Measurements from ENCODE around the gene DCTN1. TPM values are rescaled to one million over a fixed set of nuclear protein-coding genes. Genes with fewer than 3 reads are reported as not detected.
"Not testable (repeated sequence)": the region's sequence is repeated elsewhere in the genome, so short reads cannot be mapped to it uniquely, and the experiment has no call there.

Gene DCTN1
- total RNA-seq, 1 experiment from 2014 or later: 95.0 TPM

DNA sequence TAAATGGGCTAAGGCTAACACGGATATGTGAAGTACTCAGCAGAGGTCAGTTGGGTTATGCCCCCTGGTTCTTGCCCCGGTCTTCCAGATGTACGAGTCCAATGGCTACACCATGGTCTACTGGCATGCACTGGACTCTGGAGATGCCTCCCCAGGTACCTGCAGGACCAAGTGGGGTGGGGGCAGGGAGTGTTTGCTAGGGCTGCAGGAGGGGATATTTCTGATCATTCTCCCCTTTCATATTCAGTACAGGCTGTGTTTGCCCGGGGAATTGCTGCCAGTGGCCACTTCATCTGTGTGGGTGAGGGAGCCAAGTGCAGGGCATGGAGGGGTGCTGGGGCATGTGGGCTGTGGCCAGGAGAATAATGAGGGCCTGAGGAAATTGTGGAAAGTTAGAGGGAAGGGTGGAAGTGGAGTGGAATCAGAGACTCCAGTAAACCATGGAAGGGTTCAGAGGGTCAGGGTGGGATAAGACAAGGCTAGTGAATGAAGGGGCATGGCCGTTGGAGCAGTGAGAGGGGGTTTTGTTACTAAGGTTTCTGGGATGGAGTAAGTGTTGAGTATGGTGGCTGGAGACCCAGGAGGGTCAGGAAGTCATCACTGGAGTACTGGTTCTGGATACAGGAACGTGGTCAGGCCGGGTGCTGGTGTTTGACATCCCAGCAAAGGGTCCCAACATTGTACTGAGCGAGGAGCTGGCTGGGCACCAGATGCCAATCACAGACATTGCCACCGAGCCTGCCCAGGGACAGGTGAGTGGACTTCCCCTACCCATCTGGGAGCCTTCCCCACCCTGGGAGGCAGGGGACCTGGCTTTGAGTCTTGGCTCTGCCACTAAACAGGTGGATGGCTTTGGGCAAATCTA lies 43.4 kb upstream of the DCTN1 start:
- Histone ChIP-seq H3K36me3 (ENCODE audit: insufficient read depth, low read length) (peaks cover 15% of the 10 kb centered on the region), H2AFZ (ENCODE audit: low read length) (no peak overlapping the region), H3K9me3 (ENCODE audit: low read length) (no peaks in the 10 kb centered on the region), H3K27ac (ENCODE audit: low read length) (peak overlapping the region; percentile 23; the same call in 1 of the 2 replicates), H4K20me1 (ENCODE audit: insufficient read depth, low read depth, low read length) (no peaks in the 10 kb centered on the region), H3K4me1 (ENCODE audit: low read length) (peaks cover 48% of the 10 kb centered on the region), H3K9me2 (replicated peaks; ENCODE audit: insufficient read depth, low read length) (no peaks in the 10 kb centered on the region), H3K4me2 (ENCODE audit: low read depth, low read length, poor library complexity, severe bottlenecking) (peak overlapping the region; percentile 91), H3K9ac (ENCODE audit: low read length) (peak overlapping the region; percentile 86), H3K27me3 (ENCODE audit: low read length) (no peaks in the 10 kb centered on the region), H3K4me3 (ENCODE audit: low read length) (peak overlapping the region; percentile 84; the same call in 1 of the 2 replicates), H3K79me2 (ENCODE audit: low read length) (peaks cover 19% of the 10 kb centered on the region)
- DNase-seq: no peak

DNA sequence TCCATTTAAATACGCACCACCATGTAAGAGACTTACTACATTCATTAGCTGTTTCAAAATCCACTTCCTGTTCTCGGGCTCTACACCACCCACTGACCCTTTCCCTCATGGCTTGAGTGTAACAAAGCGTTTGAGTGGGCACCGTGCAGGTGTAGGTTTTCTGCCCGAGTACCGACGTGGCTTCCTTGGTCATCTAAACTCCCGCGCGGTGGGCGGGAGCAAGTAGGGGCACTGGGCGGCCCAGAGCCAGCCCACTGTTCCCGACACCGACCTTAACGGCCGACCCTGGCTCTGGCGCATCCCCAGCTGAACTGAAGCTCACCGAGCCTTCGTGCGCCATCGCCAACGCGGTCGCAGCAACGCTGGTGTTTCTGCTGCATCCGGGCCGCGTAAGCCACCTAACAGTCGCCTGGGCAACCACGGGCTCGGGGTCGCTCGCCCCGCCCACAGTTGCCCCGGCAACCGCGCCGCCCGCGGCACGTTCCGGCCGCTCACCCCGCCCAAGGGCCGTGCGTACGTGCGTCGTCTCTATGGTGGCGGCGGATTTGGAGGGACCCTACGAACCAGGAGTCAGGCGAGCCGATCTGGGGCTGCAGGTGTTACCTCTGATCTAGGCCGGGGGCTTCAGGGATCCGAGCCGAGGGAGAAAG lies 41.2 kb upstream of the DCTN1 start, which contains the start of the genes C2orf81 and WDR54:
C2orf81 (minus strand) TSS at position 399 of the 650 bp plus-strand sequence; CDS start at position 340, 59 bp downstream.
WDR54 (plus strand) TSS at position 510 of the 650 bp plus-strand sequence. CDS start 424 bp downstream, outside the sequence.
- Histone ChIP-seq H4K20me1 (ENCODE audit: insufficient read depth, low read depth, low read length) (no peaks in the 10 kb centered on the region), H3K79me2 (ENCODE audit: low read length) (peaks cover 19% of the 10 kb centered on the region), H3K9me3 (ENCODE audit: low read length) (no peaks in the 10 kb centered on the region), H3K4me3 (ENCODE audit: low read length) (peak within 1 kb of the TSS; percentile 84), H3K9me2 (replicated peaks; ENCODE audit: insufficient read depth, low read length) (no peaks in the 10 kb centered on the region), H3K4me2 (ENCODE audit: low read depth, low read length, poor library complexity, severe bottlenecking) (peak within 1 kb of the TSS; percentile 91), H3K27ac (ENCODE audit: low read length) (peak within 1 kb of the TSS; percentile 72), H3K27me3 (ENCODE audit: low read length) (no peaks in the 10 kb centered on the region), H3K4me1 (ENCODE audit: low read length) (peaks cover 48% of the 10 kb centered on the region), H2AFZ (ENCODE audit: low read length) (peak within 1 kb of the TSS; percentile 63), H3K36me3 (ENCODE audit: insufficient read depth, low read length) (peaks cover 8% of the 10 kb centered on the region; the same call in 1 of the 2 replicates), H3K9ac (ENCODE audit: low read length) (peak within 1 kb of the TSS; percentile 86)
- DNase-seq: peak; percentile 100

DNA sequence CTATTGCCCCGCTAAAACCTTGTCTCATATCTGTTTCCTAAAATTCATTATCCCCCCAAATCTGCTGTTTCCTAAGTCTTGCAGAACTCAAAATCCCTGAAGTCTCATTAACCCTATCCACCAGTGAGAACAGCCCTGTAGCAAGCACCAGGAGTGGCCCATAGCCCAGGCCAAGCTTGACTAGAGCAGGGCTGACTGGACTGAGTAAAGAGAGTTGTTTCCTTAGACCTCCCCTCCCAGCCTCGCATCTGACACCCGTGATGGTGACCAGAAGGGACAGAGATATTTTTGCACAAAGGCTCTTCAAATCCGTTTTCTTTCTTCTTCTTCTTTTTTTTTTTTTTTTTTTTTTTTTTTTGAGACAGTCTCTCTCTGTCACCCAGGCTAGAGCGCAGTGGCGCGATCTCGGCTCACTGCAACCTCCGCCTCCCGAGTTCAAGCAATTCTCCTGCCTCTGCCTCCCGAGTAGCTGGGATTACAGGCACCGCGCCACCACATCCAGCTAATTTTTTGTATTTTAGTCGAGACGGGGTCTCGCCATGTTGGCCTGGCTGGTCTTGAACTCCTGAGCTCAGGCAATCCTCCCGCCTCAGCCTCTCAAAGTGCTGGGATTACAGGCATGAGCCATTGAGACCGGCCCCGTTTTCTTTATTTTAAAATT lies 40.5 kb upstream of the DCTN1 start:
- Histone ChIP-seq H3K9ac (ENCODE audit: low read length) (peak overlapping the region; percentile 86), H3K79me2 (ENCODE audit: low read length) (peaks cover 19% of the 10 kb centered on the region), H3K27ac (ENCODE audit: low read length) (peak overlapping the region; percentile 72), H3K4me1 (ENCODE audit: low read length) (peaks cover 48% of the 10 kb centered on the region), H3K4me2 (ENCODE audit: low read depth, low read length, poor library complexity, severe bottlenecking) (peak overlapping the region; percentile 91), H3K4me3 (ENCODE audit: low read length) (peak overlapping the region; percentile 84)
- H3K36me3 ChIP-seq (ENCODE audit: insufficient read depth, low read length); H3K27me3 ChIP-seq (ENCODE audit: low read length); DNase-seq; H3K9me2 ChIP-seq (replicated peaks; ENCODE audit: insufficient read depth, low read length); H3K9me3 ChIP-seq (ENCODE audit: low read length); H4K20me1 ChIP-seq (ENCODE audit: insufficient read depth, low read depth, low read length); H2AFZ ChIP-seq (ENCODE audit: low read length): not testable (repeated sequence)

DNA sequence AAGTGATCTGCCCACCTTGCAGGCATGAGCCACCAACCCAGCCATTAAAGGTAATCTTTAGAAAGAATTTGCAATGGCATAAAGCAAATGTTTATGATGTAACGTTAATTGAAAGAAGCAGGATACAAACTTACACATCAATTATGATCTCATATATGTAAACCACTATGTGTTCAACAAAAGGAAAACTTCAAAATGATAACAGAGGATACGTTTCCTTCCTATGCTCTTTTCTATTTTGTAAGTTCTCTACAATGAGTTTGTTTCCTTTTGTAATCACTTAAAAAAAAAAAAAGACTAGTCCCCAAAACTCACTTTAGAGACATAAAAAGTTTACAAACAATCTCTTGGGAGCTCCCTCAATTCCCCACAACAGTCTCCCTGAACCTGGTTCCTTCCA lies 39.9 kb upstream of the DCTN1 start:
- no peaks in the 10 kb centered on the region for H3K9me3 ChIP-seq (ENCODE audit: low read length)
- H3K79me2 ChIP-seq (ENCODE audit: low read length): peaks cover 19% of the 10 kb centered on the region
- H3K9me2 ChIP-seq (replicated peaks; ENCODE audit: insufficient read depth, low read length): no peaks in the 10 kb centered on the region
- H3K27ac ChIP-seq (ENCODE audit: low read length): no peak overlapping the region
- peak overlapping the region; percentile 86 for H3K9ac ChIP-seq (ENCODE audit: low read length)
- H3K4me2 ChIP-seq (ENCODE audit: low read depth, low read length, poor library complexity, severe bottlenecking): peak overlapping the region; percentile 91
- peak overlapping the region; percentile 84 for H3K4me3 ChIP-seq (ENCODE audit: low read length)
- no peak overlapping the region for H2AFZ ChIP-seq (ENCODE audit: low read length)
- peaks cover 48% of the 10 kb centered on the region for H3K4me1 ChIP-seq (ENCODE audit: low read length)
- no peak for DNase-seq
- no peaks in the 10 kb centered on the region for H4K20me1 ChIP-seq (ENCODE audit: insufficient read depth, low read depth, low read length)
- no peaks in the 10 kb centered on the region for H3K27me3 ChIP-seq (ENCODE audit: low read length)
- H3K36me3 ChIP-seq (ENCODE audit: insufficient read depth, low read length): peaks cover 5% of the 10 kb centered on the region; the same call in 1 of the 2 replicates

DNA sequence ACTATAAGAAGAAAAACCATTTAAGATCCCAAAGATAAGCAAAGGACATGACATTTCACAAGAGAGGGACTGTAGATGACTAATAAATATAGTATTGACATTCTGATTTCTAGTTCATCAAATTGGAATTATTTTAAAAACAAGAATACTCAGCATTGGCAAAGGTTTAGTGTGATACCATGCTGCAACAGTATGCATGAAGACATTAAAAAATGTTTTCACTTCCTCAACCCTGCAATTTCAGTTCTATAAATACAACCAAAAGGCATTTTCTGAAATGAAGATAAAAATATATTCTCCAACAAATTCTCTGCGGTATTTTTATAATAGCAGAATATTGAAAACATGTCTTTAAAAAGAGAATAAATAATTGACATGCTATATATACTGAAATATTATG lies 39.2 kb upstream of the DCTN1 start:
- Histone ChIP-seq H3K9me2 (replicated peaks; ENCODE audit: insufficient read depth, low read length) (no peaks in the 10 kb centered on the region), H3K36me3 (ENCODE audit: insufficient read depth, low read length) (no peaks in the 10 kb centered on the region; the same call in 1 of the 2 replicates), H3K79me2 (ENCODE audit: low read length) (peaks cover 19% of the 10 kb centered on the region), H2AFZ (ENCODE audit: low read length) (no peak overlapping the region), H3K9ac (ENCODE audit: low read length) (peak overlapping the region; percentile 6; the same call in 1 of the 2 replicates), H3K4me2 (ENCODE audit: low read depth, low read length, poor library complexity, severe bottlenecking) (peak overlapping the region; percentile 91), H3K27ac (ENCODE audit: low read length) (no peak overlapping the region), H3K9me3 (ENCODE audit: low read length) (no peaks in the 10 kb centered on the region), H3K27me3 (ENCODE audit: low read length) (no peaks in the 10 kb centered on the region), H3K4me1 (ENCODE audit: low read length) (peaks cover 46% of the 10 kb centered on the region), H3K4me3 (ENCODE audit: low read length) (no peak overlapping the region), H4K20me1 (ENCODE audit: insufficient read depth, low read depth, low read length) (no peaks in the 10 kb centered on the region)
- DNase-seq: no peak

DNA sequence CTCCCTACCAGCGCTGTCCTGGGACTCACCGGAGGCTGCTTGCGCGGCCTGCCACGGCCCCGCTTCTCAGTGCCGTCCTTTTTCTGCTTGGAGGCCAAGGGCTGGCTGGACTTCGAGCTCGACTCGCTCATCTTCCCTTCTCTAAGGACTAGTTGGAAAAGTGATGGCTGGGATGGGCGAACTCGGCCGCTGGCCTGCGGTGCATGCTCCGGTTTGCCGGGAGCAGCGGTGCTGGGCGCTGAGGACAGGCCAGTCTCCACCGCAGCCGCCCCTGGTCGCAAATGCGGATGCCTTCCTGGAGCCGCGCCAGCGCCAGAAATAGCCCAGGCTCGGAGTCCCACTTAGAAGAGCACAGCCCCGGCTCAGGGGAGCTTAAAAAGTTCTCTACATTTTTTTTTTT lies 38.2 kb upstream of the DCTN1 start:
- Histone ChIP-seq H3K79me2 (ENCODE audit: low read length) (peaks cover 15% of the 10 kb centered on the region), H3K9me2 (replicated peaks; ENCODE audit: insufficient read depth, low read length) (no peaks in the 10 kb centered on the region), H3K4me3 (ENCODE audit: low read length) (no peak overlapping the region), H3K4me2 (ENCODE audit: low read depth, low read length, poor library complexity, severe bottlenecking) (no peak overlapping the region), H3K27me3 (ENCODE audit: low read length) (no peaks in the 10 kb centered on the region), H2AFZ (ENCODE audit: low read length) (no peak overlapping the region), H3K4me1 (ENCODE audit: low read length) (peaks cover 41% of the 10 kb centered on the region), H3K9ac (ENCODE audit: low read length) (no peak overlapping the region), H4K20me1 (ENCODE audit: insufficient read depth, low read depth, low read length) (no peaks in the 10 kb centered on the region), H3K9me3 (ENCODE audit: low read length) (no peaks in the 10 kb centered on the region), H3K27ac (ENCODE audit: low read length) (no peak overlapping the region), H3K36me3 (ENCODE audit: insufficient read depth, low read length) (no peaks in the 10 kb centered on the region)
- no peak for DNase-seq

DNA sequence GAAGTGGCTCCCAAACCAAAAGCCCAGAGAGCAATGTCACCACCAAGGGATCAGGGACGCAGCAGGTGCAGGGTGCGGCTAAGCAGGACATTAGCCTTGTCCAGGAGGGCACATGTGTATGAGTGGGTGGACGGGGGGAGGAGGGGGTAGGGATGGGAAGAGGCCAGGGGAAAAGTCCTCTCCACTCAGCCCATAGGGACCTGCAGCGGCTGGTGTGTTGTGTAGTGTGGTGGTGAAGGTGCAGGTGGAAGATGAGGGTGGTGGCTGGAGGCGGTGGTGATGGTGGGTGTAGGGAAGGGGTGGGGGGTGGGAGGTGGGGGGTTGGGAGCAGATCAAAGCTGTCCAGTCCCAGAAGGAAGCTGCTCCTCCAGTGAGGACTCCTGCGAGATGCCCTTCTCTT lies 37.7 kb upstream of the DCTN1 start:
- Histone ChIP-seq H3K36me3 (ENCODE audit: insufficient read depth, low read length) (no peaks in the 10 kb centered on the region), H3K4me2 (ENCODE audit: low read depth, low read length, poor library complexity, severe bottlenecking) (no peak overlapping the region), H3K79me2 (ENCODE audit: low read length) (peaks cover 9% of the 10 kb centered on the region), H3K4me1 (ENCODE audit: low read length) (peaks cover 36% of the 10 kb centered on the region), H3K4me3 (ENCODE audit: low read length) (no peak overlapping the region), H4K20me1 (ENCODE audit: insufficient read depth, low read depth, low read length) (no peaks in the 10 kb centered on the region), H2AFZ (ENCODE audit: low read length) (no peak overlapping the region), H3K27ac (ENCODE audit: low read length) (no peak overlapping the region), H3K9ac (ENCODE audit: low read length) (no peak overlapping the region), H3K27me3 (ENCODE audit: low read length) (no peaks in the 10 kb centered on the region), H3K9me2 (replicated peaks; ENCODE audit: insufficient read depth, low read length) (no peaks in the 10 kb centered on the region), H3K9me3 (ENCODE audit: low read length) (no peaks in the 10 kb centered on the region)
- DNase-seq: no peak

DNA sequence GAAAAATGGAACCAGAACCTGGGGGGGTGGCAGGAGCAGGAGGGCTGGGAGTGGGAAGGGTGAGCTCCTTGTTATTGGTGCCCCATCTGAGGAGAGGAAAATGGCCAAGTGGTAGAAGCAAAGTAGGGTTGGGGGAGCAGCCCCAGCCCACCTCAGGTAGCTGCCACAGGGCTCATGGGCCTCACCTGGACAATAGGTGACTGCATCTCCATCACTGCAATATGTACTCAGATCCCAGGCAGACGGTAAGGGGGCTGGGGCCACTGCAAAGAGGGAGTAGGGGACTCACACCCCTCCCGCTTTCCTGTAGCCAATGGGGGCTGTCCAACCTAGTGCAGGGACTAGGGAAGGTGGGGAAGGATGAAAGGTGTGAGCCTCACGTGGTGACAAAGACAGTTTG lies 37.1 kb upstream of the DCTN1 start:
- H3K9ac ChIP-seq (ENCODE audit: low read length): no peak overlapping the region
- no peaks in the 10 kb centered on the region for H3K27me3 ChIP-seq (ENCODE audit: low read length)
- no peaks in the 10 kb centered on the region for H3K36me3 ChIP-seq (ENCODE audit: insufficient read depth, low read length)

More for the DNA sequence above, 37.1 kb upstream of the DCTN1 start:
- no peak overlapping the region for H3K4me2 ChIP-seq (ENCODE audit: low read depth, low read length, poor library complexity, severe bottlenecking)
- no peaks in the 10 kb centered on the region for H4K20me1 ChIP-seq (ENCODE audit: insufficient read depth, low read depth, low read length)
- H3K4me3 ChIP-seq (ENCODE audit: low read length): no peak overlapping the region
- DNase-seq: no peak
- no peaks in the 10 kb centered on the region for H3K9me2 ChIP-seq (replicated peaks; ENCODE audit: insufficient read depth, low read length)
- H3K79me2 ChIP-seq (ENCODE audit: low read length): peaks cover 5% of the 10 kb centered on the region
- no peak overlapping the region for H2AFZ ChIP-seq (ENCODE audit: low read length)
- H3K9me3 ChIP-seq (ENCODE audit: low read length): no peaks in the 10 kb centered on the region
- H3K27ac ChIP-seq (ENCODE audit: low read length): no peak overlapping the region
- peaks cover 30% of the 10 kb centered on the region for H3K4me1 ChIP-seq (ENCODE audit: low read length)

Measured in Karpas-422 (cell line).